ENCODE results near the gene CBX6.

CBX6 gene

DNA sequence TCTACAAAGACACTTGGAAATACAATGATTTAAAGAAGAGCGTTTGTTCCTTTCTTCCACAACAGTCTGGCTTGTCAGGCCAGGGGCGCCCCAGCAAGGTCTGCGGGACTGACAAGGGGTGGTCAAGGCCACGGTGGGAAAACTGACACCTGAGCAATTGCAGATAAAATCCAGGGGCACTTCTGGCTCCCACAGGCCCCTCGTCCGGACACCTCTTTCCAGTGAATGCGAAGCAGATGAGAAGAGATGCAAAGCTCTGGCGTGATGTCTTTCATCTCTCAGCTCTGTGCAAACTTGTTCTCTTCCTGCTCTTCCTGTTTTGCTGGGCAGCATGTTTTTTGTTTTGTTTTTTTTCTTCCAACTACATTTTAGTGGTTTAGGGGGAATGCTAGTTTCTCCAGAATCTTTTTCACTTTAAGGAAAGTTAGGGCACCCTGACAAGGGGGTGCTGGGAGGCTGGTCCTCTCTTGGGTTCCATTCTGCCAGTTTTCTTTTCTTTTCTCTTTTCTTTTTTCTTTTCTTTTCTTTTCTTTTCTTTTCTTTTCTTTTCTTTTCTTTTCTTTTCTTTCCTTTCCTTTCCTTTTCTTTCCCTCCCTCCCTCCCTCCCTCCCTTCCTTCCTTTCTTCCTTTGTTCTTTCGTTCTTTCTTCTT, 11.1 kb upstream of the CBX6 start:
- peaks cover 9% of the 10 kb centered on the region for H3K27me3 ChIP-seq (ENCODE audit: insufficient read depth, low read length)
- no peaks in the 10 kb centered on the region for H3K36me3 ChIP-seq (ENCODE audit: insufficient read depth, low read length)
- no peak overlapping the region for H3K4me3 ChIP-seq (ENCODE audit: low read length)
- no peak overlapping the region for H2AFZ ChIP-seq (ENCODE audit: low read depth, low read length)
- peaks cover under 1% of the 10 kb centered on the region for H3K9me3 ChIP-seq (ENCODE audit: low read length)
- no peaks in the 10 kb centered on the region for H3K4me1 ChIP-seq (ENCODE audit: insufficient read depth, low read length)

GRCh38 chr22:38881997-38882879, 10.2 kb upstream of the CBX6 start:
- Histone ChIP-seq H3K4me1 (ENCODE audit: insufficient read depth, low read length) (no peaks in the 10 kb centered on the region), H3K36me3 (ENCODE audit: insufficient read depth, low read length) (no peaks in the 10 kb centered on the region), H3K27me3 (ENCODE audit: insufficient read depth, low read length) (peaks cover 14% of the 10 kb centered on the region), H3K9me3 (ENCODE audit: low read length) (peaks cover 4% of the 10 kb centered on the region), H2AFZ (ENCODE audit: low read depth, low read length) (no peak overlapping the region), H3K4me3 (ENCODE audit: low read length) (no peak overlapping the region)

GRCh38 chr22:38881464-38881871, 9.5 kb upstream of the CBX6 start:
- Histone ChIP-seq H2AFZ (ENCODE audit: low read depth, low read length) (no peak overlapping the region), H3K27me3 (ENCODE audit: insufficient read depth, low read length) (peaks cover 16% of the 10 kb centered on the region), H3K4me3 (ENCODE audit: low read length) (no peak overlapping the region), H3K9me3 (ENCODE audit: low read length) (peaks cover 6% of the 10 kb centered on the region), H3K4me1 (ENCODE audit: insufficient read depth, low read length) (no peaks in the 10 kb centered on the region), H3K36me3 (ENCODE audit: insufficient read depth, low read length) (no peaks in the 10 kb centered on the region)

- H3K36me3 ChIP-seq (ENCODE audit: insufficient read depth, low read length) = no peaks in the 10 kb centered on the region
- peaks cover 6% of the 10 kb centered on the region for H3K9me3 ChIP-seq (ENCODE audit: low read length)
- no peaks in the 10 kb centered on the region for H3K4me1 ChIP-seq (ENCODE audit: insufficient read depth, low read length)
- H2AFZ ChIP-seq (ENCODE audit: low read depth, low read length) = no peak overlapping the region
- no peak overlapping the region for H3K4me3 ChIP-seq (ENCODE audit: low read length)
- H3K27me3 ChIP-seq (ENCODE audit: insufficient read depth, low read length) = peaks cover 16% of the 10 kb centered on the region
These were observed 7.9 kb upstream of the CBX6 start for GRCh38 chr22:38879961-38880360.

DNA sequence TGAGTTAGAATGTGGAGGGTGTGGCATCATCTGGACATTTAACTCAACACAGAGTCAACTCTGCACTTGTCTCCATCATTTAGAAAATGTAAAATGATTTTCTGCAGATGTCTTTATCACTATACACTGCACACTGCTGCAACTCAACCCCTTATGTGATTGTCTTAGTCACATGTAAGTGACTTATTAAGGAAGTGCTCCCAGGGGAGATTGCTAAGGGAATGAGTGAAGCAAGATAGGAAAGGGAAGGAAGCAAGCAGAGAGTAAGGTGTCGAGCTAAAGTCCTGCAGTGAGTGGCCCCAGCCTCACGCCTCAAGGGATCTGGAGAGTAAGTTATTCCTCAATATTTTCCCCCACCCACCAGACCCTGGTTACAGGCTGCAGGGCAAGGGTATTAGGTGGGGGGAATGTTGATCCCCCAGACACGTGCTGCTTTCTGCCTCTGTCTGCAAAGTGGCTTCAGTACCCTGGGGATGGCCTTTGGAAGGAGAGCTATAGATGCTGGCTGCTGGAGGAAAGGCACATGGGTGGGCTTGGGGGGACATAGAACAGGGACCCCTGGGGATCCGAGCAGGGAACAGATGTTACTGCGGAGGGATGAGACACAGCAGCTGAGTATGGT, 7.2 kb upstream of the CBX6 start:
- H2AFZ ChIP-seq (ENCODE audit: low read depth, low read length) = no peak overlapping the region
- H3K27me3 ChIP-seq (ENCODE audit: insufficient read depth, low read length) = peaks cover 16% of the 10 kb centered on the region
- H3K36me3 ChIP-seq (ENCODE audit: insufficient read depth, low read length) = no peaks in the 10 kb centered on the region
- peaks cover 6% of the 10 kb centered on the region for H3K9me3 ChIP-seq (ENCODE audit: low read length)
- no peak overlapping the region for H3K4me3 ChIP-seq (ENCODE audit: low read length)
- H3K4me1 ChIP-seq (ENCODE audit: insufficient read depth, low read length) = no peaks in the 10 kb centered on the region

- Histone ChIP-seq H3K4me3 (ENCODE audit: low read length) (no peak overlapping the region), H3K36me3 (ENCODE audit: insufficient read depth, low read length) (no peaks in the 10 kb centered on the region), H3K9me3 (ENCODE audit: low read length) (peaks cover 6% of the 10 kb centered on the region)
These were observed 6.0 kb upstream of the CBX6 start for GRCh38 chr22:38878001-38878400.

DNA sequence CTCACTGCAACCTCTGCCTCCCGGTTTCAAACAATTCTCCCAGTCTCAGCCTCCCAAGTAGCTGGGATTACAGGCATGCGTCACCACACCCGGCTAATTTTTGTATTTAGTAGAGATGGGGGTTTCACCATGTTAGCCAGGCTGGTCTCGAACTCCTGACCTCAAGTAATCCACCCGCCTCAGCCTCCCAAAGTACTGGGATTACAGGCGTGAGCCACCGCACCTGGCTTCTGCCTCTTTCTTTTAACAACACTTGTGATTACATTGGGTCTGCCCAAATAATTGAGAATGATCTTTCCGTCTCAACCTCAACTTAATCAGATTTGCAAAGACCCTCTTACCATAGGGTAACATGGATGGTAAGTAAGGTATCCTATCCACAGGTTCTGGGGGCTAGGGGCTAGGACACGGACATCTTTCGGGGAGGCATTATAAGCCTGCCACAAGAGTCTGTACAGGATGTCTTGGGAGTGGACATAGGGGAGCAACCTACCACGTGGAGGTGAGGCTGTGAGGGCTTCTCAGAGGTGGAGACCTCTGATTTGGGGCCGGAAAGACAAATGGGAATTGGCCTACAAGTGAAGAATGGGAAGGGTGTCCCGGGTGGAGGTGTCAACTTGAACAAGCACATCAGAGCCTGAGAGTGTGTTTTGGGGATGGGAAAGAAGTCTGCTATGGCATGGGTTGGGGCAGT, 2.7 kb upstream of the CBX6 start:
- H3K4me3 ChIP-seq (ENCODE audit: low read length) = no peak overlapping the region
- no peak overlapping the region for H2AFZ ChIP-seq (ENCODE audit: low read depth, low read length)
- H3K36me3 ChIP-seq (ENCODE audit: insufficient read depth, low read length) = peaks cover 4% of the 10 kb centered on the region
- peaks cover 16% of the 10 kb centered on the region for H3K27me3 ChIP-seq (ENCODE audit: insufficient read depth, low read length)
- peaks cover 26% of the 10 kb centered on the region for H3K4me1 ChIP-seq (ENCODE audit: insufficient read depth, low read length)
- peaks cover 6% of the 10 kb centered on the region for H3K9me3 ChIP-seq (ENCODE audit: low read length)

More at GRCh38 chr22:38878001-38878400, 6.0 kb upstream of the CBX6 start:
- Histone ChIP-seq H3K27me3 (ENCODE audit: insufficient read depth, low read length) (peaks cover 16% of the 10 kb centered on the region), H2AFZ (ENCODE audit: low read depth, low read length) (no peak overlapping the region), H3K4me1 (ENCODE audit: insufficient read depth, low read length) (peaks cover 12% of the 10 kb centered on the region)

DNA sequence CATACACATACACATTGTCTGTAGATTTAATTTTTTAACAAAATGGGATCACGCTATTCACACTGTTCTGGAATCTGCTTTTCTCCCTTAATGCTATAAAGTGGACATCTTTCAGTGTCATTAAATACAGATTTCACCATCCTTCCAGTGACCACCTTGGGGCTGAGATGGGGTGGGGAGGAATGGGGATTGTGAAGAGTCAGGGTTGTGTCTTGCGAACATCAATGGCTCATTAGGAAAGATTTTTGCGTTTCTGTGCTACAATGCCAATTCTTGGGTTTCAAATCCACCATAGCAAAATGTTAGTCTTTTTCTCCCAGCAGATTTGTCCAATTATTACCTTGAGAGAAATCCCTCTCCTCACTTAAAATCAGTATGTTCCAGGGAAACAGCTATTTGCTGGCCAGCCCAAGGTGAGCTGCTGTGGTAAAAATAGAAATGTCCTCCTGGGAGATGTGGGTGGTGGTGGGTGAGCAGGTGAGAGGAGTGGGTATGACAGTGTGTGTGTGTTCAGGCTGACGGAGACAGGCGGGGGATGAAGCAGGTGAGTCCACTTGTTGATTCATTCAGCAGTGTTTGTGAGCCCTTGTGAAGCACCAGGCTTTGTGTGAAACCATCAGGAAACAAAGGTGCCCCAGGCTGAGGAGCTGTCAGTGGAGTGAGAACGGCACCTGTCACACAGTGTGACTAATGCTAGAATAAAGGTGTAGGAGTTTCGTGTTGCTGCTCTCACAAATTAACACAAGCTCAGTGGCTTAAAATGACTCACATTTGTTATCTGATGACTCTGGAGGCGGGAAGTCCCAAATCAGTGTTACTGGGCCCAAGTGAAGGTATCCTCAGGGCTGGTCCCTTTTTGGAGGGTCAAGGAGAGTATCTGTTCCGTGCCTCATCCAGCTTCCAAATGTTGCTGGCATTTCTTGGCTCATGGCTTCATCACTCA, 1.7 kb upstream of the CBX6 start:
- Histone ChIP-seq H3K9me3 (ENCODE audit: low read length) (peaks cover 6% of the 10 kb centered on the region), H3K36me3 (ENCODE audit: insufficient read depth, low read length) (peaks cover 10% of the 10 kb centered on the region), H3K27me3 (ENCODE audit: insufficient read depth, low read length) (peaks cover 13% of the 10 kb centered on the region), H3K4me1 (ENCODE audit: insufficient read depth, low read length) (peaks cover 33% of the 10 kb centered on the region), H2AFZ (ENCODE audit: low read depth, low read length) (peak overlapping the region; percentile 94), H3K4me3 (ENCODE audit: low read length) (peak overlapping the region; percentile 88)

DNA sequence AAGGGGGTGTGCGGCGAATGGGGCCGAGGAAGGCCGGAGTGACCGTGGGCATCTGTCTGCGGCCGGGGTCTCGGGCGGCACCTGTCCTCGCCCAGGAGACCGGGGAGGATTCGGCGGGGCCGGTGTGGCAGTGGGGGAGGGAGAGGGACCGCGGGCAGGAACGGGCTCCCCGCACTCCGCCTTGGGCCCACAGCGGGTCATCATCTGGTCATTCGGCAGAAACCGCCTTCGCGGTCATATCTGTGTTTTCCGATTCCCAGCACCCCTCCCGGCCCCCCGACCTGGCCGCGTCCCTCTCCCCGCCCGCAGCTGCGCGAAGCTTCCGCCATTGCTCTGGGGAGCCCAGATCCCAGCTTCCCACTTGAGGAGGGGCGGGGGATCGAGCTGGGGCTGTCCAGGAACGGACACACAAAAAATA, 824 bp upstream of the CBX6 start:
- Histone ChIP-seq H3K36me3 (ENCODE audit: insufficient read depth, low read length) (peaks cover 10% of the 10 kb centered on the region), H3K9me3 (ENCODE audit: low read length) (peaks cover 3% of the 10 kb centered on the region), H3K4me1 (ENCODE audit: insufficient read depth, low read length) (peaks cover 33% of the 10 kb centered on the region), H3K4me3 (ENCODE audit: low read length) (peak overlapping the region; percentile 88), H3K27me3 (ENCODE audit: insufficient read depth, low read length) (peaks cover 4% of the 10 kb centered on the region), H2AFZ (ENCODE audit: low read depth, low read length) (peak overlapping the region; percentile 94)

GRCh38 chr22:38871360-38872171, 450 bp downstream of the CBX6 start:
- Histone ChIP-seq H3K4me1 (ENCODE audit: insufficient read depth, low read length) (peaks cover 33% of the 10 kb centered on the region), H3K9me3 (ENCODE audit: low read length) (no peaks in the 10 kb centered on the region), H3K36me3 (ENCODE audit: insufficient read depth, low read length) (peaks cover 16% of the 10 kb centered on the region), H3K4me3 (ENCODE audit: low read length) (peak overlapping the region; percentile 86), H3K27me3 (ENCODE audit: insufficient read depth, low read length) (no peaks in the 10 kb centered on the region), H2AFZ (ENCODE audit: low read depth, low read length) (peak overlapping the region; percentile 43)

DNA sequence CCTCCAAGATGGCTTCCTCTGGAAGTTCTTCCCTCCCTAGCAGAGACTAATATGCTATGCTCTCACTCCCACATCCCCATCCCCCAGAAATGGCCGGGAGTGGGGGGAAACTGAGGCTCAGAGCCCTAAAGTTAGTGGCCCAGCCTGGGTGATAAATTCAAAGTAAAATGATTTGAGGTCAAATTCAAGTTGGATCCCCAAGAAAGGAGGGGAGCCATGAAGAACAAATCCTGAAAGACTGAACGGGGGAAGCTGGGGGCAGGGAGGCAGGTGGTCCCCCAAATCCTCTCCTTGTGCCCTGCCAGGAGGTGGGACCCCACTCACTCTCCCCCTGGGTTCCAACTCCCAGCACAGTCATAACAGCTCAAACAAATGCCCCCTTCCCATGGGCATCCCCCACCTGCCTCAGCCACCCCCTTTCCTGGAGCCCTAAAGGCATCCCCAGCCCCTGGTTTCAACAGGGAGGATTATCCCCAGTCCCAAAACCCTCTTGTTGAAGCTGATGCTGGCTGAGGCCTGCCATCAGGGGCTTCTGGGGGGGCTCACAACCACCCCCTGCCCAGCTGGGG, 1.1 kb downstream of the CBX6 start:
- Histone ChIP-seq H3K36me3 (ENCODE audit: insufficient read depth, low read length) (peaks cover 18% of the 10 kb centered on the region), H3K9me3 (ENCODE audit: low read length) (no peaks in the 10 kb centered on the region), H3K27me3 (ENCODE audit: insufficient read depth, low read length) (no peaks in the 10 kb centered on the region), H3K4me1 (ENCODE audit: insufficient read depth, low read length) (peaks cover 33% of the 10 kb centered on the region), H3K4me3 (ENCODE audit: low read length) (peak overlapping the region; percentile 86), H2AFZ (ENCODE audit: low read depth, low read length) (no peak overlapping the region)
